GM23248 (cell line): ENCODE measurements around the gene TUBB3.
"Not testable (repeated sequence)": the region's sequence is repeated elsewhere in the genome, so short reads cannot be mapped to it uniquely, and the experiment has no call there.

Source experiments
- EZH2 ChIP-seq: fragments of 200-600 bp; sonication (generic); IDR thresholded peaks from 2 replicates; pipeline ENCODE4 v1.6.1; 2018; ENCODE audit warnings: antibody characterized with exemption, mild to moderate bottlenecking; ENCODE audit not compliant: insufficient read depth, poor library complexity, severe bottlenecking
- EZH2phosphoT487 ChIP-seq: fragments of 200-600 bp; sonication (generic); IDR thresholded peaks from 2 replicates; pipeline ENCODE4 v1.6.1; 2018; ENCODE audit warnings: antibody characterized with exemption, moderate library complexity, mild to moderate bottlenecking, low read depth; ENCODE audit not compliant: insufficient read depth

DNA sequence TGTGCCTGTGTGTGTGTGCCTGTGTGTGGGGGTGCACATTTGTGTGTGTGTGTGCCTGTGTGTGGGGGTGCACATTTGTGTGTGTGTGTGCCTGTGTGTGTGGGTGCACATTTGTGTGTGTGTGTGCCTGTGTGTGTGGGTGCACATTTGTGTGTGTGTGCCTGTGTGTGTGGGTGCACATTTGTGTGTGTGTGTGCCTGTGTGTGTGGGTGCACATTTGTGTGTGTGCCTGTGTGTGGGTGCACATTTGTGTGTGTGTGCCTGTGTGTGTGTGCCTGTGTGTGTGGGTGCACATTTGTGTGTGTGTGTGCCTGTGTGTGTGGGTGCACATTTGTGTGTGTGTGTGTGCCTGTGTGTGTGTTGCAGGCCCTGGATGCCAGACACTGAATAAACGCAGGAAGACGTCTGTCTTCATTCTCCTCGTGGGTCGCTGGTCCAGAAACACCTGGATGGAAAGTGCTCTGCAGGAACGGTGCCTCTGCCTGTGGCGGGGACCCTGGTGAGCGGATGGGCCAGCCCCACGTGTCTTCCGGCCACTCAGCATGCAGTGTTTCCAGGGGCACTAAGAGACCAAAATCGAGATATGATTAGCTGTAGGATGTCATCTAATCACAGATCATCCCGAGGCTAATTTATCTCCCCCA is 8.4 kb upstream of the TUBB3 start:
- TF ChIP-seq EZH2phosphoT487, EZH2: not testable (repeated sequence)
